Calu3 (cell line): ENCODE results near the gene RPTOR. TPM values are rescaled to one million over a fixed set of nuclear protein-coding genes. Genes with fewer than 3 reads are reported as not detected.

Source experiments
- BruUV-seq: library from RNA; stranded (reverse); fragments of 400-500 nt; replicated peaks from 2 replicates; lab custom pipeline; 2021; lab: Mats Ljungman, UMichigan
- CTCF ChIA-PET: fragments of 300-600 bp; sonication (Branson Sonifier 250); formaldehyde crosslinking; loops from one replicate; lab custom pipeline; 2022; ENCODE audit warnings: antibody characterized with exemption; lab: Charles Lee
- DNase-seq: peaks from one replicate; pipeline ENCODE4 v3.0.0; 2022
- H3K27ac Mint-ChIP-seq: one replicate; pipeline ENCODE4 v1.8.0; 2022; ENCODE audit warnings: mixed read lengths; ENCODE audit not compliant: unreplicated experiment
- H3K27me3 Mint-ChIP-seq: one replicate; pipeline ENCODE4 v1.8.0; 2022; ENCODE audit warnings: mixed read lengths; ENCODE audit not compliant: unreplicated experiment
- H3K36me3 Mint-ChIP-seq: one replicate; pipeline ENCODE4 v1.8.0; 2022; ENCODE audit warnings: mild to moderate bottlenecking, moderate library complexity, mixed read lengths; ENCODE audit not compliant: insufficient read depth, unreplicated experiment
- H3K4me1 Mint-ChIP-seq: one replicate; pipeline ENCODE4 v1.8.0; 2022; ENCODE audit warnings: mild to moderate bottlenecking, low read depth, mixed read lengths; ENCODE audit not compliant: unreplicated experiment
- H3K4me3 Mint-ChIP-seq: one replicate; pipeline ENCODE4 v1.8.0; 2022; ENCODE audit warnings: mild to moderate bottlenecking, low read depth, moderate library complexity, mixed read lengths; ENCODE audit not compliant: unreplicated experiment
- H3K9me3 Mint-ChIP-seq: one replicate; pipeline ENCODE4 v1.8.0; 2022; ENCODE audit warnings: low read depth, mixed read lengths; ENCODE audit not compliant: unreplicated experiment
- intact Hi-C: fragments of 100-400 bp; cut with micrococcal nuclease; formaldehyde crosslinking; loops from one replicate; pipeline ENCODE4 v1.10.0; 2022; ENCODE audit not compliant: unreplicated experiment
- total RNA-seq: library from RNA; stranded (reverse); gene quantifications from 2 replicates; pipeline ENCODE4 v1.2.3, GENCODE V29; 2022
- TF ChIP-seq, protein P1 (sequence below): fragments of 200-600 bp; IDR thresholded peaks from one replicate; pipeline ENCODE4 v1.8.0; 2022; ENCODE audit warnings: antibody characterized with exemption; ENCODE audit not compliant: unreplicated experiment

The RPTOR gene
- total RNA-seq, 1 experiment from 2014 or later = 41.8 TPM

GRCh38 chr17:80604670-80605010 lies 60.0 kb downstream of the RPTOR start:
- H3K4me1 Mint-ChIP-seq = peaks cover 46% of the 10 kb centered on the region
- no peak overlapping the region for H3K27ac Mint-ChIP-seq
- CTCF ChIA-PET = no interaction called here
- no peaks in the 10 kb centered on the region for H3K27me3 Mint-ChIP-seq
- intact Hi-C loops = no loop called here
- no peak for DNase-seq
- no peaks in the 10 kb centered on the region for H3K9me3 Mint-ChIP-seq
- TF ChIP-seq, protein P1, sequence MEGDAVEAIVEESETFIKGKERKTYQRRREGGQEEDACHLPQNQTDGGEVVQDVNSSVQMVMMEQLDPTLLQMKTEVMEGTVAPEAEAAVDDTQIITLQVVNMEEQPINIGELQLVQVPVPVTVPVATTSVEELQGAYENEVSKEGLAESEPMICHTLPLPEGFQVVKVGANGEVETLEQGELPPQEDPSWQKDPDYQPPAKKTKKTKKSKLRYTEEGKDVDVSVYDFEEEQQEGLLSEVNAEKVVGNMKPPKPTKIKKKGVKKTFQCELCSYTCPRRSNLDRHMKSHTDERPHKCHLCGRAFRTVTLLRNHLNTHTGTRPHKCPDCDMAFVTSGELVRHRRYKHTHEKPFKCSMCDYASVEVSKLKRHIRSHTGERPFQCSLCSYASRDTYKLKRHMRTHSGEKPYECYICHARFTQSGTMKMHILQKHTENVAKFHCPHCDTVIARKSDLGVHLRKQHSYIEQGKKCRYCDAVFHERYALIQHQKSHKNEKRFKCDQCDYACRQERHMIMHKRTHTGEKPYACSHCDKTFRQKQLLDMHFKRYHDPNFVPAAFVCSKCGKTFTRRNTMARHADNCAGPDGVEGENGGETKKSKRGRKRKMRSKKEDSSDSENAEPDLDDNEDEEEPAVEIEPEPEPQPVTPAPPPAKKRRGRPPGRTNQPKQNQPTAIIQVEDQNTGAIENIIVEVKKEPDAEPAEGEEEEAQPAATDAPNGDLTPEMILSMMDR = no peak
- no peaks in the 10 kb centered on the region for H3K36me3 Mint-ChIP-seq
- BruUV-seq = no TSS peak
- no peak overlapping the region for H3K4me3 Mint-ChIP-seq

- intact Hi-C loops = no loop called here
- H3K4me1 Mint-ChIP-seq = peaks cover 37% of the 10 kb centered on the region
- no peaks in the 10 kb centered on the region for H3K27me3 Mint-ChIP-seq
- peak; percentile 50 for DNase-seq
- no TSS peak for BruUV-seq
- H3K4me3 Mint-ChIP-seq = no peak overlapping the region
- no peaks in the 10 kb centered on the region for H3K36me3 Mint-ChIP-seq
- H3K27ac Mint-ChIP-seq = no peak overlapping the region
- TF ChIP-seq, protein P1 = no peak
- H3K9me3 Mint-ChIP-seq = no peaks in the 10 kb centered on the region
- CTCF ChIA-PET = no interaction called here
Measured at GRCh38 chr17:80605326-80606066, 60.9 kb downstream of the RPTOR start.

GRCh38 chr17:80608326-80608725 lies 63.7 kb downstream of the RPTOR start:
- no TSS peak for BruUV-seq
- intact Hi-C loops = no loop called here
- H3K27ac Mint-ChIP-seq = no peak overlapping the region

GRCh38 chr17:80609757-80610156 lies 65.1 kb downstream of the RPTOR start:
- no TSS peak for BruUV-seq
- TF ChIP-seq, protein P1 = no peak
- no peak overlapping the region for H3K27ac Mint-ChIP-seq
- H3K27me3 Mint-ChIP-seq = no peaks in the 10 kb centered on the region
- no peaks in the 10 kb centered on the region for H3K9me3 Mint-ChIP-seq
- CTCF ChIA-PET = no interaction called here
- H3K36me3 Mint-ChIP-seq = no peaks in the 10 kb centered on the region
- intact Hi-C loops = no loop called here
- H3K4me1 Mint-ChIP-seq = peaks cover 22% of the 10 kb centered on the region
- H3K4me3 Mint-ChIP-seq = no peak overlapping the region
- no peak for DNase-seq

More at GRCh38 chr17:80608326-80608725, 63.7 kb downstream of the RPTOR start:
- CTCF ChIA-PET = no interaction called here
- Mint-ChIP-seq H3K36me3 (no peaks in the 10 kb centered on the region), H3K4me3 (no peak overlapping the region), H3K9me3 (no peaks in the 10 kb centered on the region), H3K27me3 (no peaks in the 10 kb centered on the region), H3K4me1 (peaks cover 27% of the 10 kb centered on the region)
- no peak for DNase-seq
- TF ChIP-seq, protein P1 = no peak
